ENCODE measurements around the gene DNAH8.

GRCh38 chr6:39079197-39080125, 364.4 kb downstream of the DNAH8 start:
- no peak for TF ChIP-seq CTCF (IDR thresholded peaks at IDR 0.05)
- TF ChIP-seq POLR2A (IDR thresholded peaks at IDR 0.05) = no peak

Measured in testis (tissue), 2 donors.